HG03175 (cell line): Measurements from ENCODE around the gene AVPR2.

Source experiments
- ATAC-seq: cut with Tn5 transposase; IDR thresholded peaks from one replicate; pipeline ENCODE4 v1.9.1; 2021; ENCODE audit warnings: mild to moderate bottlenecking, moderate library complexity; ENCODE audit not compliant: unreplicated experiment

Gene AVPR2

DNA sequence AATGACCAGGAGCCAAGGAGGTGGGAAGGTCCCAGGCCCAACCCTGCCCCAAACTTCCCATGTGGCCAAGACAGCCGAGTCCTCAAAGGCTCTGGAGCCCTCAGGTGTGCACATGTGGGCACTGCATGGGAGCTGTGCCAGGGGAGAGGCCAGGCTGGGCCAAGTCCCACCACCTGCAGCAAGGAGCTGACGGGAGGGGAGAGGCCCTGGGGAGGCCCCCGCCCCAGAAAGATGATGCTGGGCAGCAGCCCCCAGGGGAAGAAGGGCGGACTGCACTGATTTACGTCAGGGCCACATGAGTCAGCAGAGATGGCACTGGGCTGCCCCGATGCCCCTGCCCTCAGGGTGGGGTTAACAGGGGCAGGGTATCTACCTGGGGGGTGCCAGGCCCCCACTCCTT is 19.9 kb upstream of the AVPR2 start:
- no peak for ATAC-seq

DNA sequence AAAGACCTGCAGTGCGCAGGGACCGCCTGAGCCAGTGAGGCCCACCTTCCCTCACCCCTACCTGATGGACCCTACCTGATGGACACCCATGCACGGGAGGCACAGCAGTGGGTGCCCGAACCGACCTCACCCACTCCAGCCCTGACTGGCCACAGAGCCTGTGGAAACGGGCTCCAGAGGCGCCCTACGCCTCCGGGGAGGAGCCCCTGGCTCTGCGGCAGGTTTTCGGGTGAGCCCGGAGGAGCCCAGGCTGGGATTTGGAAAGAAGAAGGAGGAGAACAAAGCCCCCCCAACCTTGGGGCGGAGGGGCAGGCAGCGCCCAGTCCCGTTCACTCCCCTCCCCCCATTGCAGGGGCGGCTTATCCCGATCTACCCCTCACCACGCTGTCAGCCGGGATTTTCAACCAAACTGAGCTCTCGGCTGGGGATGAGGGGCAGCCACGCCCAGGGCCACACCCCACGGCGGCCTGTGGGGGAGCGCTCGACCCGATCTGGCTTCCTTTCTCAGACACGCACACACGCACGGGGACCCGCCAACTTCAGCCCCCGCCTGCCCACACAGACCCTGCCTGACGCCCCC is 19.2 kb upstream of the AVPR2 start:
- ATAC-seq, result no peak

DNA sequence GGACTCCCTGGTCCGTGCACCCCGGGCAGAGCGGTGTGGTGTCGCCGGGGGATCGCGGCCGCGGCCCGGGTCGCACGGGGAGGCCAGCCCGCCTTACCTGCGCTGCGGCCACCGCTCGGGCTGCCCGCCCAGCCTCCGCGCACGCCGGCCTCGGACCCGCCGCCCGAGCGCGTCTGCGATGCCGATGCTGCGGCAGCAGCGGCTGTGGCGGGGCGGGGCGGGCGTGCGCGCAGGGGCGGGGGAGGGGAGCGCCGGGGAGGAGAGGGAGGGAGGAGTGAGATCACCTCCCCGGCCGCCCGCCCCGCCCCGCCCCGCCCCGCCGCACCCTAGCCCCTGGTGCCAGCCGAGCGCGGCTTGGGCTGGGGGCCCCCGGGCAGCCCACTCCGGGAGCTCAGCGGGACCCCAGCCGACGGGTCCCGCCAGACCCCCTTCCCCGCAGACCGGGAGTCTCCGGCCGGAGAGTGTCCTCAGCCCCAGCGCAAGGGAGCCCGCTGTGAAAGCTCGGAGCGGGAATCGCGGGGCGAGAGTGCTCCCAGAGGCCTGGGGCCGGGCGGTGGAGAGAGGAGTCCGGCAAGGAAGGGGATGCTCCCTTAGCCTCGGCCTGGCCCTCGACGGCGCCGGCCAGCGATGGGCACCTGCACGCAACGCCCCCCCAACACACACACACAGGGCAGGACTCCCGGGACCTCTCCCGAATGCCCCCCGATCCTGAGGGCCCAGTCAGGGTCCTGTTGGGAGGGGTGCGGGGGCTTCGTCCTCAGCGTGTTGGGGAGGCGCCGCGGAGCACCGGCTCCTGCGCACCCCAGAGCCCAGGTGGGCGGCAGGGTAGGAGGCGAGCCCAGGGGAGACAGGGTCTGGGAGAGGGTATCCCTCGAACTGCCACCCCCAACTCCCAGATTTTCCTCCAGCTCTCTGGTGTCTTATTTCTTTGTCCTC is 18.2 kb upstream of the AVPR2 start, which contains the start of gene L1CAM:
L1CAM (minus strand) TSS at position 206 of the 936 bp plus-strand sequence. CDS start 10,337 bp downstream, outside the sequence.
- no peak for ATAC-seq

DNA sequence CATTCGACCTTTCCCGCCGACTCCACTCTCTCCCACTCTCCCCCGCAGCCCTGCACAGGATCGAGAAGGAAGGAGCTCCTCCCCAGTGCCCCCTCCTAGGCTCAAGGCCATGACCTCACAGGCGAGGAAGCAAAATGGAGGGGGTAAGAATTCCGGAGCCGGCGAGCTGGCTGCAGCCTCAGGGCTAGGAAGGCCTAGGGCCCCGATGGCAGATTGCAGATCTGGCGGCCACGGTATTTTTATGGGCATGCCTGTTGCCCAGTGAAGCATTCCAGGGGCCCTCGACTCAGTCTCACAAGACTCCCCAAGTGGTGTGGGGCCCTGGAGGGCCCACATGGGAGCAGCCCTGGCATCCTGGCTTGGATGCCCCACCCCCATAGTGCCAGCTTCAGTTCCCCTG is 17.6 kb upstream of the AVPR2 start:
- ATAC-seq, result no peak

DNA sequence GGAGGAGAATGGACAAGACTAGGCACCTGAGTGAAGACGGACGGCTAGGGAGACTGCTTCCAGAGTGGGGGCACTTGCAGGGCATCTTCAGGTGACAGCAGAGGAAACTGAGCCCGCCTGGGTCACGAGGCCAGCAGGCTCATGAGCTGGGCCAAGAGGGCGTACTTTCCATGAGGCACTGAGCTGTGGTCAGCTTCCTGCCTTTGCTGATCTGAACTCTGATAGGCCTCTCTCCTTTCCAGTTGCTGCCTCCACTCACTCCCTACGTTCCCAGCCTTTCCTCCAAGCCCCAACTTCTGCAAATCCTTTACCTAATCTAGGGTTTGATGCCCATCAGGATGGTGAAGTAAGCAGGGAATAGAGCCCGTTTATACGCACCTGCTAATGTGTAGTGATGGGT is 17.1 kb upstream of the AVPR2 start:
- ATAC-seq, result no peak

DNA sequence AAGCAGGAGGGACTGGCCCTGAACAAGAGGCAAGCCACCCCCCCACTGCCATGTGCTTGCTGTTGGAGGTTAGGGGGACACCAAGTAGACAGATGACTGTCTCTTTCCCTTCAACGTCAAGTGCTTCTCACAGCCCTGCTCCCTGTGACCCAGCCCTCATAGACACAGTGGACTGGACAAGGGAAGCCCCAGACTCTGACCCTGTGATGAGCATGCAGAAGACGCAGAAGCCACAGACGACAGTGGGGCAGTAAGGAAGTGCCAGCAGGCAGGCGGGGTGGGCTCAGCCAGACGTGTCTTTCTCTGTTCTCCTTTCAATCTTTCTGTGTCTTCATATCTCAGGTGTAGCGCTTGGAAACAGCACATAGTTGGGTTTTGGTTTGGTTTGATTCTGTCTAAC is 16.1 kb upstream of the AVPR2 start:
- ATAC-seq, result no peak

DNA sequence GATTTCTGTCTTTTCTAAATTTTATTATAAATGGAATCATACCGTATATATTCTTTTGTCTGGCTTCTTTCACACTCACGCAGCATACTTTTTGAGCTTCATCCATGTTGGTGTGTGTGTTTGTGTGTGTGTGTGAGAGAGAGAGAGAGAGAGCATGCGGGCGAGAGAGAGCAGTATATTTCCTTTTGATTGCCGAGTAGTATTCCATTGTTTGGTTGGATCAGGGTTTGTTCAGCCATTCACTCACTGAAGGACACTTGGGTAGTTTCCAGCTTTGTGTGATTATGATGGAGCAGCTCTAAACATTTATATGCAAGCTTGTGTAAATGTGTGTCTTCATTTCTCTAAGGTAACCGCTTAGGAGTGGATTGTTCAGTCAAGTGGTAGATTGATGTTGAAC is 15.3 kb upstream of the AVPR2 start:
- ATAC-seq, result no peak

DNA sequence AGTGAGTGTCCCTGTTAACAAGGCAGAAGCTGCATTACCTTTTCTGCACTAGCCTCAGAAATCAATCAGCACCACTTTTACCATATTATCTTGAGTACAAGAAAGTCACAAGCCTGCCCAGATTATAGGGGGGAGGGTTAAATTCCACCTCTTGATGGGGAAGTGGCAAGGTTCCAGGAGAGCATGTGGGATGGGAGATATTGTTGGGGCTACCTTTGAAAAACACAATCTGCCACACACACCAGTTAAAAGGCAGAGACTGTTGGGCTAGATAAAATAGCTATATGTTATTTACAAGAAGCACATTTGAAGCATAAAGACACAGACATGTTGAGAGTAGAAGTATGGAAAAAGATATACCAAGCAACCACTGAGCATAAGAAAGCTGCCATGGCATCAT is 6.6 kb upstream of the AVPR2 start:
- ATAC-seq, result no peak

DNA sequence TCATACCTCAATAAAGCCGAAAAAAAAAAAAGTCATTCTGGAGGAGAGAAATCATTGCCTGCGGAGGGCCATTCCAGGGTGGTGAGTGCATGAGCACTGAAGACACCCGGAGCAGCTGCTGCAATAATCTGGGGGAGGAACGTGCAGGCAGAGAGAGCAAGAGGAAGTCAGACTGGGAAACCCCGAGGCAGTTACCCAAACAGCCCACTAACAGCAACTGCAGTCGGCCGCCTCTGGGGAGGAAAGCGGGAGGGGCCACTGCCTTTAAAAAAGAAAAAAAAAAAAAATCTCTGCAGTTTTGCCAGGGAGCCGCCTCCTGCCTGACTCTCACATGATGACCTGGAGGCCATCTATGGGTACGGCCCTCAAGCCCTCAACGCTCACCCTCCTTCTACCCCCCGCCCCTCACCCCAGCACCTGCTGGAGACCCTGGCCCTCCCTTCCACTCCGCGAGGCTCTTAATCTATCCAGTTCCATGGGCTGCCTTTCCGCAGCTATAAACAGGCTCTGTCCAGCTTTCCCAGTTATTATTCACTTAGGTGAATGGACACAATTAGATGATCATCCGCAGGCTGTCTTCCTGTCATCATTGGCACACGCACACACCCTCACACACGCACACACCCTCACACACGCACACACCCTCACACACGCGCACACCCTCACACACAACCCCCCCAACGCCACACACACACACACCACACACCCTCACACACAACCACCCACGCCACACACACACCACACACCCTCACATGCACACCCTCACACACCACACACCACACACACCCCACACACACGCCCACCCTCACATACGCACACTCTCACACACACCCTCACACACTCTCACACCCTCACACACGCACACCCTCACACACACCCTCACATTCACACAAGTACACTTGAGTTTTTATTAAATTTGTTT is 3.4 kb upstream of the AVPR2 start:
- peak; percentile 66 for ATAC-seq

DNA sequence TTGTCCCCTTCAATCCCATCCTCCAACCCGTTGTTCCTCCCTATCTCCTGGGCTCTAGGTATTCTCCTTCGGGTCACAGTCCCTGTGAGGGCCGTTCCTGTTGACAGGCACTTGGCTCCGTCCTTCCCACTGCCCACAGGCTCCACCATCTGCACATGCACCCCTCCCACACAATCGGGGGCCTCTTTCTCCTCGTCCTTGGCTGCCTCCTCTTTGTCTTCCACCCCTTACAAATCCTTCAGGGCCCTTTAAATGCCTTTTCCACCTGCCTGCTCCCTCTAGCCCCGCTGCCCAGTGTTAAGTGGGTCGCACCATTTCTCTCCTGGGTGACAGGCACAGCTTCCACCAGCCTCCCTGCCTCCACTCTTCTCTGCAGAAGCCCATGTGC is 2.7 kb upstream of the AVPR2 start:
- ATAC-seq, result no peak

DNA sequence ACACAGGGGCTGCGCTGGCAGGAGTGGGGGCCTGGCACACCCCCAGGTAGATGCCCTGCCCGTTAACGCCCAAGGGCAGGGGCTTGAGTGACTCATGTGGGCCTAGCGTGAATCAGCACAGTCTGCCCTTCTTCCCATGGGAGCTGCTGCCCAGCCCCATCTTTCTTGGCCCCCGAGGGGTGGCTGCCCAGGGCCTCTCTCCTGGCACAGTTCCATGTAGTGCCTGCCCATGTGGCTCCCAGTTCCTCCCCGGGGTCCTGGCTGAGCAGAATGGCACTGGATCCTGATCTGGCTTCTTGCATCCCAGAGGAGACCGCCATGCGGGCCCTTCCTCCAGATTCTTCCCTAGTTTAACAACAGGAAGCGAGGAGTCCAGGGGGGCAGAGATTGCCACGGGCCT is 2.1 kb upstream of the AVPR2 start:
- no peak for ATAC-seq

DNA sequence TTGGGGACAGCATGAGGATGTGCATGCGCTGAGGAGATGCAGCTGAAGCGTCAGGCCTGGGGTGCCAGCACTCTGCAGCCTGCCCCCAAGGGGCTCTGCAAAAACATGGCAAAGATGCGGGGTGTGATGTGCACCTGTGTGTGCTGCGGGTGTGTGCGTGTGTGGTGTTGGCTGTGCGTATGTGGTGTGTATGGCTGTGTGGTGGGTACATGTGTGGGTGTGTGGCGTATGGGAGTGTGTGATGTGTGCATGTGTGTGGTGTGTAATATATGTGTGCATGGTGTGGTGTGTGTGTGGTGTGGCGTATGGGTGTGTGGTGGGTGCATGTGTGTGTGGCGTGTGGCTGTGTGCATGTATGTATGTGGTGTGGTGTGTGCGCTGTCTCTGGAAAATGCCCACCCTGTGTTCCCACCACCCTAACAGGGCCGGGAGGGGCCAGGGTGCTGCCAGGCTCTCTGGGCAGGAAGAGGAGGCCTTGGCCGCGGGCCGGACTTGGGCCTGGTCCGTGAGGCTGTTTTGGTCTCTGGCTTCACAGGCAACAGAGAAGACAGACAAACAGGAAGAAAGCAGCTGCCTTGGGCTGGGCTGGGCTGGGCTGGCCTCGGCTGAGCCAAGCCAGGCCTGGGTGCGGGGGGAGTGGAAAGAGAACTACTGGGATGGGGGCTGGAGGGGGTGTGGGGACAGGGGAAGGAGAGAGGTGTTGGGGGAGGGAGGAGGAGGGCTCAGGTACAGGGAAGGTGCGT is 1.1 kb upstream of the AVPR2 start:
- ATAC-seq, result no peak

DNA sequence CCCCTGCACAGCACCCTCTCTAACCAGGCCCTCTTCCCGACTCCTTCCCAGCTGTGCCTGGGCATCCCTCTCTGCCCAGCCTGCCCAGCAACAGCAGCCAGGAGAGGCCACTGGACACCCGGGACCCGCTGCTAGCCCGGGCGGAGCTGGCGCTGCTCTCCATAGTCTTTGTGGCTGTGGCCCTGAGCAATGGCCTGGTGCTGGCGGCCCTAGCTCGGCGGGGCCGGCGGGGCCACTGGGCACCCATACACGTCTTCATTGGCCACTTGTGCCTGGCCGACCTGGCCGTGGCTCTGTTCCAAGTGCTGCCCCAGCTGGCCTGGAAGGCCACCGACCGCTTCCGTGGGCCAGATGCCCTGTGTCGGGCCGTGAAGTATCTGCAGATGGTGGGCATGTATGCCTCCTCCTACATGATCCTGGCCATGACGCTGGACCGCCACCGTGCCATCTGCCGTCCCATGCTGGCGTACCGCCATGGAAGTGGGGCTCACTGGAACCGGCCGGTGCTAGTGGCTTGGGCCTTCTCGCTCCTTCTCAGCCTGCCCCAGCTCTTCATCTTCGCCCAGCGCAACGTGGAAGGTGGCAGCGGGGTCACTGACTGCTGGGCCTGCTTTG is 1.1 kb downstream of the AVPR2 start:
- no peak for ATAC-seq

DNA sequence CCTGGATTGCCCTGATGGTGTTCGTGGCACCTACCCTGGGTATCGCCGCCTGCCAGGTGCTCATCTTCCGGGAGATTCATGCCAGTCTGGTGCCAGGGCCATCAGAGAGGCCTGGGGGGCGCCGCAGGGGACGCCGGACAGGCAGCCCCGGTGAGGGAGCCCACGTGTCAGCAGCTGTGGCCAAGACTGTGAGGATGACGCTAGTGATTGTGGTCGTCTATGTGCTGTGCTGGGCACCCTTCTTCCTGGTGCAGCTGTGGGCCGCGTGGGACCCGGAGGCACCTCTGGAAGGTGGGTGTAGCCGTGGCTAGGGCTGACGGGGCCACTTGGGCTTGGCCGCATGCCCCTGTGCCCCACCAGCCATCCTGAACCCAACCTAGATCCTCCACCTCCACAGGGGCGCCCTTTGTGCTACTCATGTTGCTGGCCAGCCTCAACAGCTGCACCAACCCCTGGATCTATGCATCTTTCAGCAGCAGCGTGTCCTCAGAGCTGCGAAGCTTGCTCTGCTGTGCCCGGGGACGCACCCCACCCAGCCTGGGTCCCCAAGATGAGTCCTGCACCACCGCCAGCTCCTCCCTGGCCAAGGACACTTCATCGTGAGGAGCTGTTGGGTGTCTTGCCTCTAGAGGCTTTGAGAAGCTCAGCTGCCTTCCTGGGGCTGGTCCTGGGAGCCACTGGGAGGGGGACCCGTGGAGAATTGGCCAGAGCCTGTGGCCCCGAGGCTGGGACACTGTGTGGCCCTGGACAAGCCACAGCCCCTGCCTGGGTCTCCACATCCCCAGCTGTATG is 1.8 kb downstream of the AVPR2 start:
- ATAC-seq, result no peak

DNA sequence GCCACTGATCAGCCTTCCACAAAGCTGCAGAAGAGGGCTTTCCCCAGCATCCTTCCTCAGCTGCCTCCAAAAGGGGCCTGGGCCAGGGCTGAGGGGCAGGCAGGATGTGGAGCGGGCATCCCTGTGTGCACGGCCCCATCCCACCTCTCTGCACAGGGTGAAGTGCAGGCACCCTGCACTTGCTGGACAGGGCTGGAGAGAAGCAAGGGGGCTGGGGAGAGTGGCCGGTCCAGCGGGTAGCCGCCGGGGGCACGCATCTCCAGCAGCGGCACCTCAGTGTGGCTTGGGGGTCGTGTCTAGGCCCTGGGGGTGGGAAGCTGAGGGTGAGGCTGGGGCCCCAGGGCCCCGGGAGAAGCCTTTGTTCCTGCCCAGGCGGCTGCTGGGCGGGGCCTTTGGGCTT is 3.0 kb downstream of the AVPR2 start:
- ATAC-seq, result no peak

DNA sequence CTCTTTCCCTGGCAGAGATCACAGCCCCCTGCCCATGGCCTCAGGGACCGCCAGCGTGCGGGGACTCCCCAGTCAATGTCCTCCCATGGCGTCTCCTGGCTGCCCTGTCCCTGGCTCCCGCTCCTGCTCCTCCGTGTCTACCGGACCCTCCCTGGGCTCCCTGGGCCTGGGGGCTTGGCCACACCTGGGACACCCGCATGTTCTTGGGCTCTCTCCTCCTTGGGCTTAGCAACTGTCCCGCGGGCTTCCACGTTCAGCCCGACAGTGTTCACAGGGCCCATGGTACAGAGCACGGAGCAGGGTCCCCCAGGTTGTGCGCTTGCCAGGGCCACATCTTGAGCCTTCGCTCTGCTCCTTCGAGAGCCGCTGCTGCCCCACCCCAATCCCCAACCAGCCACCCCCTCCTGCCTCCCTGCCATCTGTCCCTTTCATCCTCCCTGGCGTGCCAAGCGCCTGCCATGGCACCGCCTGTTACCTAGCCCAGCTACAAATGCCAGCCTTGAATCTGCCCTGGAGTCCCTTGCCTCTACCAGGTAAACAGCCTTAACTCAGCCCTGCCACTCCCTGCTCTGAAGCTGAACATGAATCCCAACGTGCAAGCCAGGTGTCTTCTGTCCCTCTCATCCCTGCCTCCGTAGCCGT is 3.9 kb downstream of the AVPR2 start:
- ATAC-seq, result no peak

DNA sequence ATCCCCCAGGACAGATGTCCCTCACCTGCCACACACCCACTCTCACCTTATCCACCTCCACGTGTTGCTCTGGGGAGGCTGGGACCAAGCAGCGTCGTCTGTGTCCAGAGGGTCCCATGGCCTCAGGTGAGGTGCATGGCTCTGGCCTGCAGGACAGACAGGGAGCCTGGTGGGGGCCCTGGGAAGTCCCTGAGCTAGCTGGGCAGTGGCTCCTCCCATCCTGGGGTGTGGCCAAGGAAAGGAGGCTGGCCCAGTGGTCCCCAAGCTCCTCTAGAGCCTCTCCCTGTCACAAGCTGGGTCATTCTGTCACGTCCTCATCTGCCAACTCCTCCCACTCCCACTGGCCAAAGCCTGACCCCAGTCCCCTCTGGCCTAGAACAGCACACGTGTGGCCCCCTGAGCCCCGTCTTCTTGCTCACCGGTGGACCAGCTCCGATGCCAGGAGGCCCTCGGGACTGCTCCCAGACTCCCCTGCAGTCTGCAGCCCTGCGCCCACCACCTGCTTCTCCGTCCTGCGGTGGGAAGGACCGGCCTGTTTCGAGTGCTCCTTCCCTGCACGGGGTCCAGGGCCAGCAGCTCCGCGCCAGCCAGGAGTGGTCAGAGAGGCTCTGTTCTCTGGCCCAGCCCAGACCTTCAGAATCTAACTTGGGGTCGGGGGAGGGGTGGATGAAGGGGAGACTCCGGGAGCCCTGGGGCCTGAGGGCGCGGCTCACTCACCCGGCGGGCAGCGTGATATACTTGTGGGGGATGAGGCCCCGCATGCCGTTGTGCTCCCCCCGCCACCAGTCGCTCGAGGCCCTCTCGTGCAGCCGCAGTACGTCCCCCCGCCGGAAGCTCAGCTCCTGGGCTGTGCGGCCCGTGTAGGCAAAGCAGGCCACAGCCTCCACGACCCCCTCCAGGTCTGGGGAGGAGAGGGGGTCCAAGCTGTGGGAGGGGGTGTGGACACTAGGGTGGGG is 4.8 kb downstream of the AVPR2 start:
- ATAC-seq, result no peak

DNA sequence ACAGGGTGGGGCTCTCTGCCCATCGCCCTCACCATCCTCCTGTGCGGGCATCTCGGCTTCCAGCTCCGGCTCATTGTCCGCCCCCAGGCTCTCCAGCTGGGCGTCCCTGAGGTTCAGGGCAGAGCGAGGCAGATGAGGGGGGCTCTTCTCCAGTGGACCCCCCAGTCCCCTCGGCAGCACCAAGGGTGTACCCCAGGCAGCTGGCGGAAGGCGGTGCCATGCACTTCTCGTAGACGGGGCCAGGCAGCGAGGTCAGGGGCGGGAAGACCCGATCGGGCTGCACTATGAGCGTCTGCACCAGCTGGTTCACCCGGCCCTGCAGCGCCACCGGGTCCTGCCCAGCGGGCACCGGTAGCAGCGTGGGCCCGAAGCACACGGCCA is 5.5 kb downstream of the AVPR2 start:
- no peak for ATAC-seq
